ENCODE results near the gene PGBD5.

PGBD5 gene

GRCh38 chr1:230308039-230308438, 118.1 kb downstream of the PGBD5 start:
- no peak overlapping the region for H3K4me3 ChIP-seq (ENCODE audit: low read length)
- peak; percentile 96 for DNase-seq (ENCODE audit: low read depth)
- TF ChIP-seq CTCF (conservative IDR thresholded peaks at IDR 0.05; ENCODE audit: low read depth, low read length) = no peak

GRCh38 chr1:230307213-230307612, 118.9 kb downstream of the PGBD5 start:
- no peak for TF ChIP-seq CTCF (conservative IDR thresholded peaks at IDR 0.05; ENCODE audit: low read depth, low read length)
- peak; percentile 86 for DNase-seq (ENCODE audit: low read depth)

GRCh38 chr1:230306169-230306568, 120.0 kb downstream of the PGBD5 start:
- no peak for DNase-seq (ENCODE audit: low read depth)
- TF ChIP-seq CTCF (conservative IDR thresholded peaks at IDR 0.05; ENCODE audit: low read depth, low read length) = no peak
- H3K4me3 ChIP-seq (ENCODE audit: low read length) = no peak overlapping the region

More at GRCh38 chr1:230307213-230307612, 118.9 kb downstream of the PGBD5 start:
- H3K4me3 ChIP-seq (ENCODE audit: low read length) = no peak overlapping the region

- no peak overlapping the region for H3K4me3 ChIP-seq (ENCODE audit: low read length)
- TF ChIP-seq CTCF (conservative IDR thresholded peaks at IDR 0.05; ENCODE audit: low read depth, low read length) = no peak
- peak; percentile 24 for DNase-seq (ENCODE audit: low read depth)
These were observed 122.3 kb downstream of the PGBD5 start for GRCh38 chr1:230303822-230304221.

- DNase-seq (ENCODE audit: low read depth) = no peak
- no peak for TF ChIP-seq CTCF (conservative IDR thresholded peaks at IDR 0.05; ENCODE audit: low read depth, low read length)
- no peak overlapping the region for H3K4me3 ChIP-seq (ENCODE audit: low read length)
These were observed 123.1 kb downstream of the PGBD5 start for GRCh38 chr1:230303069-230303468.

GRCh38 chr1:230301822-230302221, 124.3 kb downstream of the PGBD5 start:
- no peak overlapping the region for H3K4me3 ChIP-seq (ENCODE audit: low read length)
- DNase-seq (ENCODE audit: low read depth) = no peak
- TF ChIP-seq CTCF (conservative IDR thresholded peaks at IDR 0.05; ENCODE audit: low read depth, low read length) = no peak

GRCh38 chr1:230301322-230301721, 124.8 kb downstream of the PGBD5 start:
- no peak for DNase-seq (ENCODE audit: low read depth)
- TF ChIP-seq CTCF (conservative IDR thresholded peaks at IDR 0.05; ENCODE audit: low read depth, low read length) = no peak
- no peak overlapping the region for H3K4me3 ChIP-seq (ENCODE audit: low read length)

Data from retinal pigment epithelial cell (primary cell).